NCI-H2081 treated with DMSO at 0.1 percent for 48 hours (cell line): ENCODE results near the gene GFRA4.
"Not testable (repeated sequence)": the region's sequence is repeated elsewhere in the genome, so short reads cannot be mapped to it uniquely, and the experiment has no call there.

Experiments
- DNase-seq: peaks from one replicate; lab custom pipeline; 2025; lab: John Stamatoyannopoulos, UW

Gene GFRA4

GRCh38 chr20:3615171-3615840, 47.9 kb downstream of the GFRA4 start:
- DNase-seq = not testable (repeated sequence)

GRCh38 chr20:3614466-3614865, 48.7 kb downstream of the GFRA4 start:
- DNase-seq = no peak

DNA sequence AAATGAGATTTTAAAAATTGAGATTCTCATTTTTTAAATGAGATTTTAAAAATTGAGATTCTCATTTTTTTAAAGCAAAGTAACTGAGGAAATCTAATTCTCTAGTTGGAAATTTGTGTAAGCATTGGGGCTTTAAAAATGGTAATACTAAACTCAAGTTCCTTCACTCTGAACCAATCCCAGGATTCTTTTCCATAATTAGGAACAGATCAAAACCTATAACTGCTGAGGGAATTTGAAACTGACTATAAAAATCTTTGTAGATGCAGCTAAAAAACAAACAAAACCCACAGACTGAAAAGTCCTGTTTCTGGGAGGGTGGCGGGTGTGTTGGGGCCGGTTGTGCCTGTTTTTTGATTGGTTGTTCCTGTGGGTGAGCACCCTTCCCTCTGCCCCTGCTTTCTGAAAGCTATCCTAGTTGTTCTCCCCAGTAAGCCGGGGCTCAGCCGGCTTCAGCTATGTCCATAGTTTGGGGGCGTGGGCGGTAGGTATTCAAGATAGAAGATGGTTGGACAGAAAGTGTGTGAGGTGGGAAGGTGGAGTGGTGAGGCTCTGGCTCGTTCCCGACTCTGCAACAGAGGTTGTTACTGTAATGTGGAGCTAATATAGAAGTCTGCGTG, 49.3 kb downstream of the GFRA4 start:
- no peak for DNase-seq

GRCh38 chr20:3612795-3613572, 50.2 kb downstream of the GFRA4 start:
- no peak for DNase-seq

DNA sequence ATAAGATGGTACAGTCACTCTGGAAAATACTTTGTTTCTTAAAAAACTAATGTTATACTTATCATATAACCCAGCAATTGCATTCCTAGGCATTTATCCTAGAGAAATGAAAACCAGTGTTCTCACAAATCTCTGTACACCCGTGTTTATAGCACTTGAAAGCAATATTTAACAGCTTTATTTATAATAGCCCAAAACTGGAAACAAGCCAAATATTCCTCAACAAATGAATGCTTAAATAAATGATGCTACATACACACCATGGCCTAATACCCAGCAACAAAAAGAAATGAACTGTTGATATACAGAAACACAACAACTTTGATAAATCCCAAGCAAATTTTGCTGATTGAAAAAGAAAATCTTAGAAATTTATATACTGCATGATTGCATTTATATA, 51.3 kb downstream of the GFRA4 start:
- DNase-seq = no peak
